Peyer's patch (tissue), 4 donors: Measurements from ENCODE around the gene OPRL1.

Source experiments
- CTCF ChIP-seq, 6 experiments: fragments of 450-650 bp in 4 of 6; fragments of 200-600 bp in 2 of 6; sonication (generic) in 1 of 6; IDR thresholded peaks; one replicate each; pipeline ENCODE4 v1.5.1; 2017 to 2019; ENCODE audit warnings: antibody characterized with exemption in 6 of 6, mild to moderate bottlenecking in 3 of 6, moderate library complexity in 1 of 6
- POLR2A ChIP-seq, 2 donors: fragments of 450-650 bp; IDR thresholded peaks; one replicate each; pipeline ENCODE4 v1.5.1; 2017; ENCODE audit warnings: antibody characterized with exemption in 2 of 2, mild to moderate bottlenecking in 2 of 2, moderate library complexity in 2 of 2

- no peak for TF ChIP-seq POLR2A (IDR thresholded peaks at IDR 0.05)
- TF ChIP-seq CTCF (IDR thresholded peaks at IDR 0.05), result no peak
Observed at GRCh38 chr20:64130876-64131275, 51.0 kb downstream of the OPRL1 start.
